HepG2 (cell line): ENCODE data around the gene CACNA1G. TPM values are rescaled to one million over a fixed set of nuclear protein-coding genes. Genes with fewer than 3 reads are reported as not detected.

Experiments
- ATAC-seq: fragments of 200-7000 bp; cut with Tn5 transposase; 3 replicates; pipeline ENCODE4 v1.9.1; 2020; ENCODE audit warnings: mild to moderate bottlenecking, moderate library complexity
- BruUV-seq: library from RNA; stranded (reverse); fragments of 400-500 nt; replicated peaks from 2 replicates; lab custom pipeline; 2021; lab: Mats Ljungman, UMichigan
- CTCF ChIA-PET: fragments of 300-600 bp; formaldehyde crosslinking; extraction: SDS; loops from one replicate; lab custom pipeline; 2021; ENCODE audit warnings: low total read pairs, inconsistent platforms, low intra/inter-chr PET ratio; lab: Yijun Ruan, JAX
- POLR2A ChIA-PET: fragments of 350-600 bp; sonication (Branson Sonifier 250); formaldehyde crosslinking; loops from one replicate; lab custom pipeline; 2020; ENCODE audit warnings: antibody characterized with exemption, inconsistent platforms; lab: Yijun Ruan, JAX
- DNase-seq: peaks from one replicate; pipeline ENCODE4 v3.0.0-alpha.2; 2015; ENCODE audit warnings: low spot score
- FAIRE-seq: peaks from 3 replicates; lab custom pipeline; 2011; peaks lifted over from hg19 to GRCh38; lab: Jason Lieb, UNC
- H2AFZ ChIP-seq: one replicate; pipeline ENCODE4 v1.6.1; 2011; ENCODE audit warnings: low read length, inconsistent platforms
- H3K27ac ChIP-seq: fragments of 300-600 bp; 3 replicates; pipeline ENCODE4 v1.8.0; 2011; ENCODE audit warnings: mixed run types, mild to moderate bottlenecking, mixed read lengths, low read length, inconsistent platforms; ENCODE audit not compliant: insufficient read depth; ENCODE audit errors: extremely low read length
- H3K27me3 ChIP-seq, 2 experiments: fragments of 200-600 bp in 1 of 2; 2 replicates in 1 of 2; 3 replicates in 1 of 2; pipeline versions ENCODE4 v1.6.0 to v1.8.0; 2011; ENCODE audit warnings: low read length in 2 of 2, mild to moderate bottlenecking in 2 of 2, moderate library complexity in 2 of 2, inconsistent platforms in 1 of 2; ENCODE audit not compliant: insufficient read depth in 2 of 2, control insufficient read depth in 1 of 2
- H3K36me3 ChIP-seq, 2 experiments: fragments of 200-600 bp in 1 of 2; replicated peaks in 1 of 2; 2 replicates in 1 of 2; 3 replicates in 1 of 2; pipeline versions ENCODE4 v1.5.1 to v1.8.0; 2011; ENCODE audit warnings: low read length in 2 of 2, inconsistent platforms in 1 of 2; ENCODE audit not compliant: insufficient read depth in 2 of 2, control insufficient read depth in 1 of 2
- H3K4me1 ChIP-seq: 2 replicates; pipeline ENCODE4 v1.5.1; 2012; ENCODE audit warnings: low read length, inconsistent platforms; ENCODE audit not compliant: insufficient read depth
- H3K4me2 ChIP-seq: 2 replicates; pipeline ENCODE4 v1.6.0; 2011; ENCODE audit warnings: low read depth, low read length, inconsistent platforms
- H3K4me3 ChIP-seq, 3 experiments: fragments of 200-600 bp in 1 of 3; sonication (generic), shearing (Covaris generic) in 1 of 3; replicated peaks in 1 of 3; 2 replicates each; pipeline ENCODE4 v1.5.1; 2011 to 2016; ENCODE audit warnings: low read length in 3 of 3, inconsistent platforms in 2 of 3, low read depth in 2 of 3, mild to moderate bottlenecking in 2 of 3, control low read depth in 1 of 3, mixed read lengths in 1 of 3; ENCODE audit not compliant: insufficient read depth in 1 of 3
- H3K79me2 ChIP-seq: one replicate; pipeline ENCODE4 v1.6.1; 2011; ENCODE audit warnings: low read length, inconsistent platforms; ENCODE audit not compliant: insufficient read depth
- H3K9ac ChIP-seq: 2 replicates; pipeline ENCODE4 v1.6.0; 2011; ENCODE audit warnings: mild to moderate bottlenecking, low read depth, low read length, inconsistent platforms; ENCODE audit not compliant: insufficient read depth
- H3K9me3 ChIP-seq: 2 replicates; pipeline ENCODE4 v1.5.1; 2012; ENCODE audit warnings: mild to moderate bottlenecking, low read length
- H4K20me1 ChIP-seq: 2 replicates; pipeline ENCODE4 v1.6.0; 2011; ENCODE audit warnings: inconsistent platforms, mild to moderate bottlenecking, low read length, moderate library complexity; ENCODE audit not compliant: insufficient read depth
- CHD2 ChIP-seq: IDR thresholded peaks from 2 replicates; pipeline ENCODE4 v1.6.1; 2011; ENCODE audit warnings: low read depth, low read length, improper control_type of control experiment
- FOSL2 ChIP-seq: sonication (generic); formaldehyde crosslinking; IDR thresholded peaks from 2 replicates; pipeline ENCODE4 v1.4.0; 2020; ENCODE audit warnings: missing genetic modification reagents
- HOXA3 ChIP-seq: sonication (generic); formaldehyde crosslinking; IDR thresholded peaks from 2 replicates; pipeline ENCODE4 v1.5.0; 2020; ENCODE audit warnings: missing genetic modification reagents
- PLSCR1 ChIP-seq: sonication (generic); formaldehyde crosslinking; IDR thresholded peaks from 2 replicates; pipeline ENCODE4 v1.5.0; 2020; ENCODE audit warnings: missing genetic modification reagents, mild to moderate bottlenecking, borderline replicate concordance
- TARDBP ChIP-seq: sonication (generic); formaldehyde crosslinking; IDR thresholded peaks from 2 replicates; pipeline ENCODE4 v1.8.0; 2022; ENCODE audit warnings: mild to moderate bottlenecking, missing genetic modification reagents
- TEF ChIP-seq: sonication (generic); formaldehyde crosslinking; IDR thresholded peaks from 2 replicates; pipeline ENCODE4 v1.5.0; 2020; ENCODE audit warnings: missing genetic modification reagents
- TRIM24 ChIP-seq: sonication (generic); formaldehyde crosslinking; IDR thresholded peaks from 2 replicates; pipeline ENCODE4 v1.8.0; 2022; ENCODE audit warnings: mild to moderate bottlenecking, missing genetic modification reagents
- UBTF ChIP-seq: sonication (generic); formaldehyde crosslinking; IDR thresholded peaks from 2 replicates; pipeline ENCODE4 v1.4.0; 2020; ENCODE audit warnings: mild to moderate bottlenecking, missing genetic modification reagents
- ZBTB7A ChIP-seq: sonication (generic); formaldehyde crosslinking; IDR thresholded peaks from 2 replicates; pipeline ENCODE4 v1.8.0; 2022; ENCODE audit warnings: mild to moderate bottlenecking, missing genetic modification reagents
- ZKSCAN1 ChIP-seq: fragments of 150-350 bp; IDR thresholded peaks from 2 replicates; pipeline ENCODE4 v1.6.1; 2014; ENCODE audit warnings: low read length
- ZNF263 ChIP-seq: sonication (generic); formaldehyde crosslinking; IDR thresholded peaks from 2 replicates; pipeline ENCODE4 v1.4.0; 2020; ENCODE audit warnings: missing genetic modification reagents
- ZNF280B ChIP-seq: sonication (generic); formaldehyde crosslinking; IDR thresholded peaks from 2 replicates; pipeline ENCODE4 v1.5.0; 2020; ENCODE audit warnings: missing genetic modification reagents, mild to moderate bottlenecking, borderline replicate concordance
- ZNF382 ChIP-seq: sonication (generic); formaldehyde crosslinking; IDR thresholded peaks from 2 replicates; pipeline ENCODE4 v1.5.0; 2020; ENCODE audit warnings: missing genetic modification reagents, mild to moderate bottlenecking, borderline replicate concordance
- ZNF431 ChIP-seq: sonication (generic); formaldehyde crosslinking; IDR thresholded peaks from 2 replicates; pipeline ENCODE4 v1.9.0; 2022; ENCODE audit warnings: missing genetic modification reagents, low read depth, mild to moderate bottlenecking, borderline replicate concordance
- WGBS: methylation state at CpG from one replicate; pipeline ENCODE4 v1.1.6; 2017; ENCODE audit warnings: low lambda C conversion rate; 5-methylcytosine and 5-hydroxymethylcytosine counted together
- in situ Hi-C: cut with HindIII; loops from 2 replicates; pipeline ENCODE4 v1.10.0; 2017; ENCODE audit warnings: low pct_unique_long_range_greater_than_20kb; ENCODE audit not compliant: extremely low pct_ligation_motif_present
- intact Hi-C: fragments of 100-400 bp; cut with micrococcal nuclease; formaldehyde crosslinking; loops from one replicate; pipeline ENCODE4 v1.10.0; 2022; ENCODE audit not compliant: unreplicated experiment
- polyA plus RNA-seq, 8 experiments: library from polyadenylated mRNA; depleted of rRNA in 3 of 8; stranded (reverse) in 7 of 8; unstranded in 1 of 8; fragments of >200 nt; fragmentation: Illumina TruSeq in 4 of 8; extraction: Trizol in 4 of 8; gene quantifications; 2 replicates each; pipeline versions ENCODE4 v1.2.1 to v1.2.3, GENCODE V29; 2011 to 2016; ENCODE audit warnings: low read depth in 4 of 8, missing spikeins in 1 of 8, mixed read lengths in 1 of 8; ENCODE audit not compliant: insufficient read depth in 1 of 8
- total RNA-seq, 5 experiments: library from RNA; depleted of rRNA; stranded (reverse); fragments of >200 nt; fragmentation: Illumina TruSeq; extraction: Trizol; gene quantifications; 2 replicates each; pipeline ENCODE4 v1.2.3, GENCODE V29; 2016; ENCODE audit warnings: low read depth in 1 of 5

CACNA1G gene
- total and polyA plus RNA-seq, 2 of the 13 experiments (the other 11 are each of a cell fraction or from before 2014, with no cell fraction given), result 0.02 TPM; not detected in 1

GRCh38 chr17:50615828-50616227 is 55.3 kb downstream of the CACNA1G start (continued):
- TF ChIP-seq ZNF280B, result no peak

- no peaks in the 10 kb centered on the region for H3K79me2 ChIP-seq
- H3K4me3 ChIP-seq, result no peak overlapping the region
- FAIRE-seq, result no peak
- H3K9ac ChIP-seq, result no peak overlapping the region
- no peak for ATAC-seq
- BruUV-seq, result no TSS peak
- WGBS, result 26% methylated on average over 4 of the region's 4 CpGs
- H3K27ac ChIP-seq, result no peak overlapping the region
- no peaks in the 10 kb centered on the region for H4K20me1 ChIP-seq
- H3K4me2 ChIP-seq, result no peak overlapping the region
- in situ Hi-C loops, result no loop called here
- peaks cover 21 to 85% of the 10 kb centered on the region in 2 experiments; a peak in 4 of 5 replicates for H3K27me3 ChIP-seq
- no peaks in the 10 kb centered on the region for H3K9me3 ChIP-seq
- H3K4me1 ChIP-seq, result peaks cover 14% of the 10 kb centered on the region
- H2AFZ ChIP-seq, result no peak overlapping the region
- ChIA-PET CTCF (no interaction called here), POLR2A (no interaction called here)
- intact Hi-C loops, result no loop called here
- TF ChIP-seq TARDBP (CRISPR knock-in tag) (no peak), PLSCR1 (no peak), UBTF (no peak), TRIM24 (CRISPR knock-in tag) (no peak), ZKSCAN1 (no peak), HOXA3 (no peak), ZNF431 (CRISPR knock-in tag) (no peak), FOSL2 (CRISPR knock-in tag) (0 out of 2 replicates have a peak, but pooled peaks have one; percentile 10), CHD2 (no peak), ZNF382 (CRISPR knock-in tag) (no peak), ZBTB7A (CRISPR knock-in tag) (no peak), TEF (CRISPR knock-in tag) (no peak), ZNF263 (peak; percentile 70; the same call in 1 of the 2 replicates)
- no peaks in the 10 kb centered on the region for H3K36me3 ChIP-seq
- DNase-seq, result no peak
Measured at GRCh38 chr17:50618300-50618699, 57.8 kb downstream of the CACNA1G start.
